ENCODE results near the gene VPS37B. TPM values are rescaled to one million over a fixed set of nuclear protein-coding genes. Genes with fewer than 3 reads are reported as not detected.

VPS37B gene
- total and polyA plus RNA-seq, 10 of the 15 experiments (the other 5 are each of a cell fraction or from before 2014, with no cell fraction given), result 0.66 to 68.6 (median 39.6) TPM

DNA sequence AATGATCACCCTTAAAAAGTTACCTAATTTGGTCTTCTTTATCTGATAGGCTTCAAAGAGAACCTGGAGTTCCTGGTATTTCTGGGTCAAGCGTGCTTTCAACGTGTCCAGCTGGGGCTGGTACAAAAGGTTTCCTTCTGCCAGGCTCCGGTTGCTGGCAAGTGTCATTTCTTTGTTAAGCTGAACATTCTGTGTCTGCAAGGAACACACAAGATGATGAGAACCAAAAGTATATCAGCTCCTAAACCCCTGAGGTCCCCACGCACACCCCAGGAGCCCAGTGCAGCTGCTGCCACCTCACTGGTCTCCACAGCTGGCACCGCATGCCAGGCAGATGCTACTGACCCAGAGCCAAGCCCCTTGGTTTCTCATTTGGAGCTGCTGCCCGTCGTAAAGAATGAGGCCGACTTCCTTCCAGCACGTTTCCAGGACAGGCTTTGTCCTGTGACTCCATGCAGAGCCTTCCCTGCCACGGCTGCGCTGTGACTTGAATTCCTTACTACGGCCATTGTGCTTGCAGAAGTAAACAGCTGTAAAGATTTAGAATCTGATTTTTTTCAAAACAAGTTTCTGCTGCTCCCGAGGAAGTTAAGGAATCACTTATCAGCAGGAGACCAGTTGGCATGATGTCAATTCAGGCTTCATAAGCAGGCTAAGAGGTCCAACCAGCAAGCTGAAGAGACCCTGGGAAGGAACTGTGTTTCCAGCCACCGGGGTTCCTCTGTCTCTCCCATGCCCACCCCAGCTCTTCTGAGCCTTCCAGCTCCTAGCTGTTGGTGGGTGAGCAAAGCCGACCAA is 24.9 kb downstream of the VPS37B start:
- H4K20me1 ChIP-seq (ENCODE audit: control insufficient read depth, insufficient read depth), result no peaks in the 10 kb centered on the region
- no peaks in the 10 kb centered on the region for H3K27me3 ChIP-seq (replicated peaks in 1 of 2; ENCODE audit: control insufficient read depth in 2 of 2, insufficient read depth in 2 of 2, low read length in 1 of 2)
- peak overlapping the region; percentile 57; the same call in 1 of the 2 replicates for H3K4me3 ChIP-seq
- no peak for ATAC-seq
- H3K4me1 ChIP-seq (ENCODE audit: control insufficient read depth, insufficient read depth, low read length), result peaks cover 36% of the 10 kb centered on the region
- H3K4me2 ChIP-seq (ENCODE audit: control insufficient read depth, insufficient read depth), result peak overlapping the region; percentile 93
- ChIA-PET RAD21 (ENCODE audit: unreplicated experiment) (interaction anchor here (0.7 to 3.7 kb wide), 15 partner anchors 9 to 367 kb away, joined by 3 to 18 read pairs (median 4); partner anchors contain the start of gene VPS37B), SMC1A (ENCODE audit: uncharacterized antibody, unreplicated experiment) (interaction anchor here (0.9 to 4.6 kb wide), 13 partner anchors 9 to 659 kb away, joined by 3 to 64 read pairs (median 7); partner anchors contain the start of gene VPS37B), CTCF (interaction anchor here (0.6 to 4.2 kb wide), 16 partner anchors 9 to 657 kb away, joined by 3 to 20 read pairs (median 5); partner anchors contain the start of genes MPHOSPH9 and MTRFR), POLR2A (interaction anchor here (0.5 to 3.4 kb wide), 13 partner anchors 9 to 369 kb away, joined by 3 to 23 read pairs (median 6); partner anchors contain the start of gene ARL6IP4)
- intact Hi-C loops (cut with micrococcal nuclease; ENCODE audit: unreplicated experiment) (loop anchor here (2.0 to 10.0 kb wide), 2 partner anchors 16 to 364 kb away; partner anchors contain the start of genes MPHOSPH9 and MTRFR), in situ Hi-C loops (cut with MboI) (loop anchor here (25.0 kb wide), 1 partner anchor 366 kb away; the partner anchor contains the start of genes MPHOSPH9 and MTRFR)
- no peaks in the 10 kb centered on the region for H3K9me3 ChIP-seq (replicated peaks; ENCODE audit: control insufficient read depth, insufficient read depth, low read length)
- WGBS (ENCODE audit: insufficient coverage, insufficient replicate concordance, low lambda C conversion rate, missing lambda C conversion rate), result 51% methylated on average over 15 of the region's 15 CpGs
- H3K27ac ChIP-seq (ENCODE audit: control insufficient read depth, insufficient read depth), result peak overlapping the region; percentile 64
- H3K79me2 ChIP-seq (ENCODE audit: control insufficient read depth, insufficient read depth, low read length), result peaks cover 8% of the 10 kb centered on the region
- no TSS peak for BruUV-seq (replicated peaks)
- no peak for FAIRE-seq
- no peak overlapping the region for H2AFZ ChIP-seq (ENCODE audit: control insufficient read depth, low read depth, low read length)
- peaks cover 13 to 32% of the 10 kb centered on the region in 2 experiments; a peak in 3 of 4 replicates for H3K36me3 ChIP-seq (ENCODE audit: control insufficient read depth in 2 of 2, insufficient read depth in 2 of 2, low read length in 1 of 2)
- TF ChIP-seq ZNF274 (IDR thresholded peaks at IDR 0.05; ENCODE audit: insufficient read depth, insufficient read length), result no peak
- no peak for TF ChIP-seq HDAC2 (IDR thresholded peaks at IDR 0.05)
- no peak for TF ChIP-seq MXI1 (IDR thresholded peaks at IDR 0.05; ENCODE audit: low read depth, low read length)
- TF ChIP-seq NBN (IDR thresholded peaks at IDR 0.05), result no peak
- no peak for TF ChIP-seq STAT3 (IDR thresholded peaks at IDR 0.05; ENCODE audit: low read depth, low read length)
- TF ChIP-seq NRF1 (conservative IDR thresholded peaks at IDR 0.05; ENCODE audit: low read depth, low read length), result no peak
- TF ChIP-seq ESRRA (IDR thresholded peaks at IDR 0.05; ENCODE audit: low read length), result no peak
- TF ChIP-seq, protein P1, sequence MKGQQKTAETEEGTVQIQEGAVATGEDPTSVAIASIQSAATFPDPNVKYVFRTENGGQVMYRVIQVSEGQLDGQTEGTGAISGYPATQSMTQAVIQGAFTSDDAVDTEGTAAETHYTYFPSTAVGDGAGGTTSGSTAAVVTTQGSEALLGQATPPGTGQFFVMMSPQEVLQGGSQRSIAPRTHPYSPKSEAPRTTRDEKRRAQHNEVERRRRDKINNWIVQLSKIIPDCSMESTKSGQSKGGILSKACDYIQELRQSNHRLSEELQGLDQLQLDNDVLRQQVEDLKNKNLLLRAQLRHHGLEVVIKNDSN (IDR thresholded peaks at IDR 0.05; ENCODE audit: borderline replicate concordance, extremely low read length, insufficient read depth, low read depth, low read length), result no peak
- TF ChIP-seq CHD4 (IDR thresholded peaks at IDR 0.05), result no peak
- TF ChIP-seq, protein P2, sequence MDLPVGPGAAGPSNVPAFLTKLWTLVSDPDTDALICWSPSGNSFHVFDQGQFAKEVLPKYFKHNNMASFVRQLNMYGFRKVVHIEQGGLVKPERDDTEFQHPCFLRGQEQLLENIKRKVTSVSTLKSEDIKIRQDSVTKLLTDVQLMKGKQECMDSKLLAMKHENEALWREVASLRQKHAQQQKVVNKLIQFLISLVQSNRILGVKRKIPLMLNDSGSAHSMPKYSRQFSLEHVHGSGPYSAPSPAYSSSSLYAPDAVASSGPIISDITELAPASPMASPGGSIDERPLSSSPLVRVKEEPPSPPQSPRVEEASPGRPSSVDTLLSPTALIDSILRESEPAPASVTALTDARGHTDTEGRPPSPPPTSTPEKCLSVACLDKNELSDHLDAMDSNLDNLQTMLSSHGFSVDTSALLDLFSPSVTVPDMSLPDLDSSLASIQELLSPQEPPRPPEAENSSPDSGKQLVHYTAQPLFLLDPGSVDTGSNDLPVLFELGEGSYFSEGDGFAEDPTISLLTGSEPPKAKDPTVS (IDR thresholded peaks at IDR 0.05; ENCODE audit: low read depth, low read length), result no peak
- TF ChIP-seq, protein P3, sequence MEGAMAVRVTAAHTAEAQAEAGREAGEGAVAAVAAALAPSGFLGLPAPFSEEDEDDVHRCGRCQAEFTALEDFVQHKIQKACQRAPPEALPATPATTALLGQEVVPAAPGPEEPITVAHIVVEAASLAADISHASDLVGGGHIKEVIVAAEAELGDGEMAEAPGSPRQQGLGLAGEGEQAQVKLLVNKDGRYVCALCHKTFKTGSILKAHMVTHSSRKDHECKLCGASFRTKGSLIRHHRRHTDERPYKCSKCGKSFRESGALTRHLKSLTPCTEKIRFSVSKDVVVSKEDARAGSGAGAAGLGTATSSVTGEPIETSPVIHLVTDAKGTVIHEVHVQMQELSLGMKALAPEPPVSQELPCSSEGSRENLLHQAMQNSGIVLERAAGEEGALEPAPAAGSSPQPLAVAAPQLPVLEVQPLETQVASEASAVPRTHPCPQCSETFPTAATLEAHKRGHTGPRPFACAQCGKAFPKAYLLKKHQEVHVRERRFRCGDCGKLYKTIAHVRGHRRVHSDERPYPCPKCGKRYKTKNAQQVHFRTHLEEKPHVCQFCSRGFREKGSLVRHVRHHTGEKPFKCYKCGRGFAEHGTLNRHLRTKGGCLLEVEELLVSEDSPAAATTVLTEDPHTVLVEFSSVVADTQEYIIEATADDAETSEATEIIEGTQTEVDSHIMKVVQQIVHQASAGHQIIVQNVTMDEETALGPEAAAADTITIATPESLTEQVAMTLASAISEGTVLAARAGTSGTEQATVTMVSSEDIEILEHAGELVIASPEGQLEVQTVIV (IDR thresholded peaks at IDR 0.05; ENCODE audit: borderline replicate concordance, partially characterized antibody), result no peak
- no peak for TF ChIP-seq WRNIP1 (IDR thresholded peaks at IDR 0.05; ENCODE audit: borderline replicate concordance, low read depth, low read length)
- no peak for TF ChIP-seq IRF4 (IDR thresholded peaks at IDR 0.05; ENCODE audit: low read depth, low read length)
- TF ChIP-seq, protein P4, sequence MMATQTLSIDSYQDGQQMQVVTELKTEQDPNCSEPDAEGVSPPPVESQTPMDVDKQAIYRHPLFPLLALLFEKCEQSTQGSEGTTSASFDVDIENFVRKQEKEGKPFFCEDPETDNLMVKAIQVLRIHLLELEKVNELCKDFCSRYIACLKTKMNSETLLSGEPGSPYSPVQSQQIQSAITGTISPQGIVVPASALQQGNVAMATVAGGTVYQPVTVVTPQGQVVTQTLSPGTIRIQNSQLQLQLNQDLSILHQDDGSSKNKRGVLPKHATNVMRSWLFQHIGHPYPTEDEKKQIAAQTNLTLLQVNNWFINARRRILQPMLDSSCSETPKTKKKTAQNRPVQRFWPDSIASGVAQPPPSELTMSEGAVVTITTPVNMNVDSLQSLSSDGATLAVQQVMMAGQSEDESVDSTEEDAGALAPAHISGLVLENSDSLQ (IDR thresholded peaks at IDR 0.05), result no peak
- no peak for DNase-seq (ENCODE audit: low read depth, low spot score)
- H3K9ac ChIP-seq (ENCODE audit: control insufficient read depth, insufficient read depth, low read length), result peak overlapping the region; percentile 62

Measured in GM12878 (cell line).